GM18867 (cell line): ENCODE results near the gene IFT52.

Experiments used
- ATAC-seq: cut with Tn5 transposase; IDR thresholded peaks from one replicate; pipeline ENCODE4 v1.9.1; 2021; ENCODE audit warnings: mild to moderate bottlenecking, moderate library complexity; ENCODE audit not compliant: unreplicated experiment

The IFT52 gene

GRCh38 chr20:43590392-43591303, at the start of gene IFT52:
IFT52 (plus strand) TSS chr20:43590937; CDS start chr20:43594699, 3,762 bp downstream.
- peak; percentile 99 for ATAC-seq

- ATAC-seq: no peak
Observed at GRCh38 chr20:43541214-43541613, 49.5 kb upstream of the IFT52 start.

- ATAC-seq: no peak
Observed at GRCh38 chr20:43542161-43542560, 48.6 kb upstream of the IFT52 start.

GRCh38 chr20:43542674-43543073, 48.1 kb upstream of the IFT52 start:
- ATAC-seq: no peak

- ATAC-seq: no peak
Observed at GRCh38 chr20:43543138-43543537, 47.6 kb upstream of the IFT52 start.

- no peak for ATAC-seq
Observed at GRCh38 chr20:43544501-43544900, 46.2 kb upstream of the IFT52 start.

- ATAC-seq: no peak
Observed at GRCh38 chr20:43545837-43546578, 44.7 kb upstream of the IFT52 start.

GRCh38 chr20:43548273-43548880, 42.4 kb upstream of the IFT52 start:
- ATAC-seq: no peak

- no peak for ATAC-seq
Observed at GRCh38 chr20:43549416-43550065, 41.2 kb upstream of the IFT52 start.

GRCh38 chr20:43550456-43550855, 40.3 kb upstream of the IFT52 start:
- no peak for ATAC-seq

- no peak for ATAC-seq
Observed at GRCh38 chr20:43554369-43554768, 36.4 kb upstream of the IFT52 start.

GRCh38 chr20:43558412-43559146, 32.2 kb upstream of the IFT52 start, which contains the start of gene SGK2:
SGK2 (plus strand) TSS chr20:43559027; CDS start chr20:43566496, 7,469 bp downstream.
- ATAC-seq: no peak

- no peak for ATAC-seq
Observed at GRCh38 chr20:43559147-43559987, 31.4 kb upstream of the IFT52 start.

GRCh38 chr20:43560974-43561373, 29.8 kb upstream of the IFT52 start:
- no peak for ATAC-seq

GRCh38 chr20:43563429-43563828, 27.3 kb upstream of the IFT52 start:
- no peak for ATAC-seq

- no peak for ATAC-seq
Observed at GRCh38 chr20:43563991-43564390, 26.7 kb upstream of the IFT52 start.

GRCh38 chr20:43564455-43564854, 26.3 kb upstream of the IFT52 start:
- ATAC-seq: no peak

GRCh38 chr20:43564993-43565757, 25.6 kb upstream of the IFT52 start:
- no peak for ATAC-seq

- no peak for ATAC-seq
Observed at GRCh38 chr20:43565758-43566104, 25.0 kb upstream of the IFT52 start.
